ENCODE measurements around the gene DUSP15.
"Not testable (repeated sequence)": the region's sequence is repeated elsewhere in the genome, so short reads cannot be mapped to it uniquely, and the experiment has no call there.

Gene DUSP15

DNA sequence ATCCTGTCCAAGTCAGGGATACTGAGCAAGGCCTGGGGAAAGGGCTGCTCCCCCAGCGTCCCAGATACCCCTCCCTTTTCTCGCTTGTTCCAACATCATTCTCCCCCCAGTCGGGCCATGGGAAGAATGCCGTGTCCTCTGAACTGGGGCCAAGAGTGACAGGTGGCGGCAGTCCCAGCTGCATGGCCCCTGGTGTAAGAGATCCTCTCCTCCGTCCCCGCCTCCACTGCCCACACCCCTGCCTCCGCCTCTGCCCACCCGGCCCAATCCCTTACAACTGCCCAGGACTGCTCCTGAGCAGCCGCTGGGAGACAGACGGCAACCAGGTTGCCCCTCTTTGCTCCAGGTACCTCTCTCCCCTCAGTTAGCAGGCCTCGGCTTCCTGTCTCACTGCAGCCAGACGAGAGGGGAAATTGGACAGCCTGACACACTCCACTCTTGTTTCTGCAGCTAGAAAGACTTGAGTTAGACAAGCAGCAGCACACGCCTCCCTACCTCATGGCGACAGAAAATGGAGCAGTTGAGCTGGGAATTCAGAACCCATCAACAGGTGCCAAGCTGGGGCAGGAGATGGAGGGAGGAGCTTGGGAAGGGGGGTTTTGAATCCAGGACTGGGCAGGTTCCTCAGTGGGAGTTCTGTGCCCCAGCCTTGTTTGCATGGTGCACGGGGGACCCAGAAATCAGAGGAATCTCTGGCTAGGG is 51.1 kb downstream of the DUSP15 start, which contains the start of gene MYLK2:
Gene MYLK2 (plus strand): TSS at position 274 of the 702 bp plus-strand sequence. CDS start 225 bp downstream, at position 499.
- DNase-seq = no peak

DNA sequence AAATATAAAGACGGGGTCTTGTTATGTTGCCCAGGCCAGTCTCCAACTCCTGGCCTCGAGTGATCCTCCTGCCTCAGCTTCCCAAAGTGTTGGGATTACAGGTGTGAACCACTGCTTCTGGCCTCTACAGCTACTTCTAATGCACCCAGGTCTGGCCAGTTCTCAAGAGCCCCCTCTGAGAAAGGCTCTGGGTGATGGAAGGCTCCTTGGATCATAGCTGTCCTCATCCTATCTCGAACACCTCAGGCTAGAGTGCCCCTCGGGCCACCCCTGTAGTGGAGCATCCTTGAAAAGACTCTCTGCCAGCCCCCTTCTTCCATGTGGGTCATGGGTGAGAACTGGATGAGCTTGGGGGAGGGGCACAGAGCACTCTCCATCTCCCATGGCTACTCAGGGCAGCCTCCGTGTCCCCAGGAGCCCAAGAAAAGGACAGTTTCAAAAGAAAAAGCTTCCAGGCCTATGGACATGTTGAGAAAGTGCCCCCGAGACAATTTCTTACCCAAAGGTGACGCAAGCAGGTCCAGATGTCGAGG is 51.9 kb downstream of the DUSP15 start:
- DNase-seq = no peak

DNA sequence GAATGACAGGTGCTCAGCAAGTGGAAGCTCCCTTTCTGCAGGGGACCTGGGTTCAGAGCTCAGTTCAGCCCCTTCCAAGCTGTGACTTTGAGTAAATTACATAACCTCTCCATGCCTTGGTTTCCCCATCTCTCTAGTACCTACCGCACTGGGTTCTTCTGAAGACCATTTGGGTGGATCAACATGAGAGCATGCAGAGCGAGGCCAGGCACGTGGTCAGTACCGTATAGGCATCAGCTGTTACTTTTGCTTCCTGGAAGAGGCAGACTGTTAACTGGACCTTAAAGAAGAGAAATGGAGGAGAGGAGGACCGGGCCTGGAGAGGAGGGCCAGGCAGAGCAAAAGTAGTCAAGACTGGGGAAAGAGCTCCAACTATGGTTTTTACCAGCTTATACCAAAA is 52.9 kb downstream of the DUSP15 start:
- no peak for DNase-seq

DNA sequence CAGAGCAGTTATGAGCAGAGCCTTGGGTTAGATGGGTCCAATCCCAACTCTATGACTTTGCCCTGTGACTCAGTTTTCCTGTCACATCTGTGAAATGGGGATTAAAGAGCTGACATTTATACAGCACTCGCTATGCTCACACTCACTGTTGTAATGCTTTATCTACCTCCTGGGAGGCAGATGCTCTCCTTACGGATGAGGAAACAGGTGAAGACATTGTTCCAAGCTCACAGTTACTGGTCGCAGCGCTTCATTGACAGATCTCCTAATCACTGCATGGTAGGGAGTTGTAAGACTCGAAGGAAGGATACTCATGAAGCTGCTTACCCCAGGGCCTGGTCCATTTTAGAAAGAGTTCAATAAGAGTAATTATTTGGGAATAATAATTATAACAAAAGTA is 54.1 kb downstream of the DUSP15 start:
- no peak for DNase-seq

DNA sequence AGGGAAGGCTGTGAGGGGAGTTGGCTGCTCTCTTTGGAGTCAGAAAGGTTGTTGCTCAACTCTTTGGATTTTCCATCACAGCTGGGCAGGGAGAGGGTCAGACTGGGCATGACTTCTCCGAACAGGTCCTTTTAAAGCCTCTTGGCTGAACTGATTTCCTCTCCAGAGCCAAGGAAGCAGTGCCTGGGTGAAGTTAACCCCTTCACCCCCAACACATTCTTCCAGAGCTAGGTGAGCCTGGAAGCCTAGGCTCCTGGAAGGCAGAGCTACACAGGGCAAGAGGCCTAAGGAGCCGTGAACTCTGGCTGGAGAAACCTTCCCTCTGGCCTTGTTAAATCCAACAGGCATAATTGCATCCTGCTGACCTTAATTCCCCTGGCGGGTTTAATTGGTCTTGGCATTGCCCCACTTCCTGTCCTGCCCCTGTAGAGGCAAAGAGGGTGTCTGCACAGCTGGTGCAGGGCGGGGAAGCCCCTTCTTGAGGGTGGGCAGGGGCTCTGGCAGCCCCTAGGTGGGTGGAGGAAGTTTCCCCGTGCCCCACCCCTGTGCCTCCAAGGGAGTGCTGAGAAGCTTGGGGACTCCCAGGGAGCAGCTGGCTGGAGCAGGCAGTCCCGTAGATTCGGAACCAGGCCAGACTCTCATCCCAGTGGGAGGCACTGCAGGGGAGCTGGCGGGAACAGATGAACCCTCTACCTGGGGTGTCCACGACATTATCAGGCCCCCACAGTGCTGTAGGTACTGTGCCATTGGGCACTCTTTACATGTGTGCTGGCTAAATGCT is 54.7 kb downstream of the DUSP15 start:
- DNase-seq = no peak

DNA sequence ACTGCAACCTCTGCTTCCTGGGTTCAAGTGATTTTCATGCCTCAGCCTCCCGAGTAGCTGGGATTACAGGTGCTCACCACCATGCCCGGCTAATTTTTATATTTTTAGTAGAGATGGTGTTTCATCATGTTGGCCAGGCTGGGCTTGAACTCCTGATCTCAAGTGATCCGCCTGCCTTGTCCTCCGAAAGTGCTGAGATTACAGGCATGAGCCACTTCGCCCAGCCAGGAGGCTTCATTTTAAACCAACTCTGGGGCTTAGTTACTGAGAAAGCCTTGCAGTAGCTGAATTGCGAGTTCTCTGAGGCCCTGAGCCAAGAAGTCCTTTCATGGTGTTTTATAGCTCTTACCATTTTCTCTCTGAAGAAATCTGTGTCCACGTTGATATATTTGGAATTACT is 56.2 kb downstream of the DUSP15 start:
- not testable (repeated sequence) for DNase-seq

DNA sequence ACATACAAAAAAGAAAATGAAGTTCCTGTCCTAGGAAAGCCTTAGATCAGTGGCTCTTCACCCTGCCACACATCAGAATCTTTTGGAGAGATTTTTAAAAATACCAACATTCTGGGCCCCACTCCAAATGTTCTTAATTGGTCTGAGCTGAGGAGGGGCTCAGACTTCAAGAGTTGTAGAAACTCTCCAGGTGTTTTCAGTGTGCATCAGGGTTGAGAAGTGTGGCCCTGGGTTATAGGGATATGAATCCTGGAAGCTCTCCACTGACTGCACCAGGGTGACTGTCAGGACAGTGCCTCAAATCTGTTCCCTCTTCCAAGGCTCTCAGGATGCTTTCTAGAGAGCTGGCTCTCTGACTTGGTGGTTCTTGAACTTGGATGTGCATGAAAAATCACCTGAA is 56.7 kb downstream of the DUSP15 start:
- DNase-seq = no peak

DNA sequence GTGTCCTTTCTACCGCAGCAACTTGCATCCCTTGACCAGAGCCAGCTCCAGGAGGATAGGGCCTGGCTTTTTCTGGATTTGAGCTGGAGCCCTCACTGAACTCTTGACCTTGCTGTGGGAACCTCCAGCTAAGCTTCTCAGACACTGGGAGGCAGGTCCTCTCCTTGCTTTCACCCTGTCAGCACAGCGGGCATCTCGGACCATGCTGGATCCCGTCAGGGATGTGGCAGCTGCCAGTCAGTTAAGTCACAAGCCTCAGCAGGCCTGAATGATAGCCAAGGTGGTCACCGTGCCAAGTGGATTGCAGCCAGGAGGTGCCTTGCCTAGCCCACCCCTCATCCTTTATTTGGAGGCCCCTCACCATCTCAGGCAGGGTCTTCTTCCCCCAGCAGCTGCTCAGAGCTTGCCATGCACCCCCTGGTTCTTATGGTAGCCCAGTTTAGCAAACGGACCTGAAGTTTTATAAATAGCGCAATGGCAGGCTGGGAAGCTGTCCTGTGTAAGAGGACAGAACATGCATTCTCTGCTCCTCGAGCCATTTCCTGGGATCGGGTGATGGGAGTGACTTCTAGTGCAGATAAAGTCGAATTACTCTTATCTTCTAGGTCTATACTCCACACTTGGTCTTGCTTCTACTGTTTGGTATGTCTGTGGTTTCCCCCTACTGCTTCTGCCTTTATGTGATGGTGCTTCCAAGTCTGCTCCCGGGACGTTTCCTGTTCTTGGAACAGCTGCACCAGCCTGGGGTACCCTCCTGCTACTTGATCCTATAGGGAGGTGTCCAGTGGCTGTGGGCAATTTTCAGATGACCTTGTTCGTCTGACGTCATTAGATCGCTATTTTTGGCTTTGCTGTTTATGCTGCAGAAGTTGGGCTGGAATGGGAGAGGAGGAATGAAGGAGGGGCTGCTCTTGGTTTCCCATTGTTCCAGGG is 58.3 kb downstream of the DUSP15 start:
- DNase-seq = no peak

DNA sequence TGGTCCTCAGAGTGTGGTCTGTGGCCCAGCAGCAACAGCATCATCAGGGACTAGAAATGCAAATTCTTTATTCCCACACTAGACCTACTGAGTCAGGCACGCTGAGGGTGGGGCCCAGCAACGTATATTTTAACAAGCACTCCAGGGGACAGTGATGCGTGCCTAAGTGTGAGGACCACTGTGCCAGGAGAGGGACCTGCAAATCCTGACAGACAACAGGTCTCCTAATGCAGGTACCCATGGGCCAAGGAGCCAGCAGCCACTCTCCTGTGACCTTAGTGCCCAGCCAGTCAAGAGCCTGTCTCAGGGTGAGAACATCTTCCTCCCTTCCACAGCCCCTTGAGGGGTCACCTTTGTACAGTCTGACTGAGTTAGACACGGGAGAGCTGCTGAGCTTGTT is 59.1 kb downstream of the DUSP15 start:
- no peak for DNase-seq

All from stimulated activated CD4-positive, alpha-beta T cell treated with anti-CD3 and anti-CD28 coated beads, Interleukin-2, amount 100 ng/mL, for 48 hours (primary cell).